PFSK-1 (cell line): ENCODE measurements around the gene ZNF581.

ENCODE experiments used
- POLR2AphosphoS5 ChIP-seq: IDR thresholded peaks from 2 replicates; pipeline ENCODE4 v1.6.1; 2012; ENCODE audit warnings: low read depth, mild to moderate bottlenecking, control low read depth, low read length, moderate library complexity
- SIN3A ChIP-seq: IDR thresholded peaks from 2 replicates; pipeline ENCODE4 v1.6.1; 2012; ENCODE audit warnings: mild to moderate bottlenecking, low read length, moderate library complexity, borderline replicate concordance; ENCODE audit not compliant: insufficient read depth
- TAF1 ChIP-seq: IDR thresholded peaks from 2 replicates; pipeline ENCODE4 v1.6.1; 2012; ENCODE audit warnings: low read length, control low read depth, borderline replicate concordance; ENCODE audit not compliant: insufficient read depth

GRCh38 chr19:55658846-55659459 is 15.5 kb downstream of the ZNF581 start:
- no peak for TF ChIP-seq SIN3A
- TF ChIP-seq TAF1 = no peak
- no peak for TF ChIP-seq POLR2AphosphoS5
